SK-N-SH treated with all-trans-retinoic acid at 6 μM for 48 hours (cell line): ENCODE data around the gene MUC5B.

ENCODE experiments used
- ATAC-seq: fragments of 200-7000 bp; cut with Tn5 transposase; 3 replicates; pipeline ENCODE4 v1.9.1; 2020; ENCODE audit warnings: mild to moderate bottlenecking, moderate library complexity
- ARNTL ChIP-seq: fragments of 450-650 bp; formaldehyde crosslinking; IDR thresholded peaks from 2 replicates; pipeline ENCODE4 v1.5.0; 2020; ENCODE audit warnings: low read depth, mild to moderate bottlenecking, moderate library complexity, borderline replicate concordance
- BACH2 ChIP-seq: fragments of 250-450 bp; sonication (Bioruptor Pico); IDR thresholded peaks from 2 replicates; pipeline ENCODE4 v1.9.0; 2021; ENCODE audit warnings: mild to moderate bottlenecking, borderline replicate concordance
- CSDC2 ChIP-seq: fragments of 250-450 bp; sonication (Bioruptor Pico); IDR thresholded peaks from 2 replicates; pipeline ENCODE4 v1.5.0; 2020; ENCODE audit warnings: mild to moderate bottlenecking, moderate library complexity
- ESRRG ChIP-seq: fragments of 250-450 bp; sonication (Bioruptor Pico); IDR thresholded peaks from 2 replicates; pipeline ENCODE4 v1.6.1; 2021; ENCODE audit warnings: mild to moderate bottlenecking
- GLIS3 ChIP-seq: fragments of 250-450 bp; sonication (Bioruptor Pico); IDR thresholded peaks from 2 replicates; pipeline ENCODE4 v1.5.0; 2020; ENCODE audit warnings: mild to moderate bottlenecking, moderate library complexity
- ISL1 ChIP-seq: fragments of 250-450 bp; sonication (Bioruptor Pico); IDR thresholded peaks from 2 replicates; pipeline ENCODE4 v2.1.2; 2022; ENCODE audit warnings: mild to moderate bottlenecking, moderate library complexity
- RARB ChIP-seq: fragments of 250-450 bp; sonication (Bioruptor Pico); IDR thresholded peaks from 2 replicates; pipeline ENCODE4 v1.8.0; 2021; ENCODE audit warnings: mild to moderate bottlenecking, moderate library complexity
- SNAI2 ChIP-seq: fragments of 250-450 bp; sonication (Bioruptor Pico); IDR thresholded peaks from 2 replicates; pipeline ENCODE4 v1.5.0; 2020; ENCODE audit warnings: mild to moderate bottlenecking, moderate library complexity
- TCF4 ChIP-seq: fragments of 250-450 bp; sonication (Bioruptor Pico); IDR thresholded peaks from 2 replicates; pipeline ENCODE4 v1.8.0; 2021; ENCODE audit warnings: mild to moderate bottlenecking, moderate library complexity, borderline replicate concordance
- TOX ChIP-seq: fragments of 250-450 bp; sonication (Bioruptor Pico); IDR thresholded peaks from 2 replicates; pipeline ENCODE4 v1.8.0; 2021; ENCODE audit warnings: mild to moderate bottlenecking, moderate library complexity, borderline replicate concordance
- ZC3H10 ChIP-seq: fragments of 250-450 bp; sonication (Bioruptor Pico); IDR thresholded peaks from 2 replicates; pipeline ENCODE4 v1.5.1; 2021; ENCODE audit warnings: mild to moderate bottlenecking, moderate library complexity
- ZFP3 ChIP-seq: fragments of 250-450 bp; sonication (Bioruptor Pico); IDR thresholded peaks from 2 replicates; pipeline ENCODE4 v1.5.0; 2020; ENCODE audit warnings: mild to moderate bottlenecking, moderate library complexity
- ZFP30 ChIP-seq: fragments of 450-650 bp; formaldehyde crosslinking; IDR thresholded peaks from 2 replicates; pipeline ENCODE4 v1.5.0; 2022; ENCODE audit warnings: mild to moderate bottlenecking, moderate library complexity
- ZNF565 ChIP-seq: fragments of 450-650 bp; formaldehyde crosslinking; conservative IDR thresholded peaks from 2 replicates; pipeline ENCODE4 v1.5.0; 2020; ENCODE audit warnings: low read depth, mild to moderate bottlenecking, moderate library complexity
- ZNF70 ChIP-seq: fragments of 450-650 bp; formaldehyde crosslinking; IDR thresholded peaks from 2 replicates; pipeline ENCODE4 v1.5.0; 2020; ENCODE audit warnings: mild to moderate bottlenecking, moderate library complexity
- ZNF8 ChIP-seq: fragments of 450-650 bp; formaldehyde crosslinking; IDR thresholded peaks from 2 replicates; pipeline ENCODE4 v1.5.0; 2020; ENCODE audit warnings: mild to moderate bottlenecking, moderate library complexity
- TF ChIP-seq, protein P1 (sequence below): fragments of 250-450 bp; sonication (Bioruptor Pico); IDR thresholded peaks from 2 replicates; pipeline ENCODE4 v1.8.0; 2020; ENCODE audit warnings: mild to moderate bottlenecking, moderate library complexity, borderline replicate concordance
- TF ChIP-seq, protein P2 (sequence below): fragments of 250-450 bp; sonication (Bioruptor Pico); IDR thresholded peaks from 2 replicates; pipeline ENCODE4 v1.5.0; 2020; ENCODE audit warnings: mild to moderate bottlenecking, moderate library complexity
- TF ChIP-seq, protein P3 (sequence below): fragments of 250-450 bp; sonication (Bioruptor Pico); IDR thresholded peaks from 2 replicates; pipeline ENCODE4 v1.5.1; 2021; ENCODE audit warnings: mild to moderate bottlenecking, moderate library complexity
- TF ChIP-seq, protein P4 (sequence below): fragments of 250-450 bp; sonication (Bioruptor Pico); IDR thresholded peaks from 2 replicates; pipeline ENCODE4 v1.5.1; 2020; ENCODE audit warnings: low read depth, mild to moderate bottlenecking, moderate library complexity
- TF ChIP-seq, protein P5 (sequence below): fragments of 250-450 bp; sonication (Bioruptor Pico); IDR thresholded peaks from 2 replicates; pipeline ENCODE4 v1.8.0; 2021; ENCODE audit warnings: low read depth, mild to moderate bottlenecking, moderate library complexity, borderline replicate concordance

The MUC5B gene

DNA sequence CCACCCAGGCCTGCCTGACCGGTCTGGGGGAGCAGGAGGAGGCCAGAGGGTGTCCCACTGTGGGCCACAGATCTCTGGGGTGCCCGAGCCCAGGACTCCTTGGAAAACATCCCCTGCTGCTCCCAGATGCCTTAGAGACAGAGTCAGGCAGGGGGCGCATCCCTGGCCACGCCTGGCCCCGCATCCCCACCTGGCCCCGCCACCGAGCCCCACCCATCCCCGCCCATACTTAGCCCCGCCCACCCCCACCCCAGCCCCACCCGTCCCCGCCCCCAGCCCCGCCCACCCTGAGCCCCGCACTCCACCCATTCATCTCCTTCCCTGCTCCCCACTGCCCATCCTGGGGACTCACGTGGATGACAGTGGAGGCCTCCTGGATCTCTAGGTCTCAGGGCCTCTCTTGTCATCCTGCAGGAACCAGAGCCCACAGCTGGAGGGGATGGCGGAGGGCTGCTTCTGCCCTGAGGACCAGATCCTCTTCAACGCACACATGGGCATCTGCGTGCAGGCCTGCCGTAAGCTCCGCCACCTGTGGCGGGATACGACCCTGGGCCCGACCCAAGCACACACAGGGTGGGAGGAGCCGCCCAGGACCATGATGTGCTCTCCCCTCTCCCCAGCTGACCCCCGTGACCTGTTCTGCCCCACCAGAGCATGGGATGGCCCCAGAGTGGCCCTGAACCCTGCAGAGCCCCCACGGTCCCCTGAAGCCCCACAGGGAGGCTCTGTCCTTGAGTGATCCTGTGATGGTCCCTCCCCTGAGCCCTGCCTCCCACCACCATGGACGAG is 33.6 kb downstream of the MUC5B start:
- ATAC-seq = no peak
- TF ChIP-seq ZNF565 (CRISPR knock-in tag) = no peak
- TF ChIP-seq, protein P1, sequence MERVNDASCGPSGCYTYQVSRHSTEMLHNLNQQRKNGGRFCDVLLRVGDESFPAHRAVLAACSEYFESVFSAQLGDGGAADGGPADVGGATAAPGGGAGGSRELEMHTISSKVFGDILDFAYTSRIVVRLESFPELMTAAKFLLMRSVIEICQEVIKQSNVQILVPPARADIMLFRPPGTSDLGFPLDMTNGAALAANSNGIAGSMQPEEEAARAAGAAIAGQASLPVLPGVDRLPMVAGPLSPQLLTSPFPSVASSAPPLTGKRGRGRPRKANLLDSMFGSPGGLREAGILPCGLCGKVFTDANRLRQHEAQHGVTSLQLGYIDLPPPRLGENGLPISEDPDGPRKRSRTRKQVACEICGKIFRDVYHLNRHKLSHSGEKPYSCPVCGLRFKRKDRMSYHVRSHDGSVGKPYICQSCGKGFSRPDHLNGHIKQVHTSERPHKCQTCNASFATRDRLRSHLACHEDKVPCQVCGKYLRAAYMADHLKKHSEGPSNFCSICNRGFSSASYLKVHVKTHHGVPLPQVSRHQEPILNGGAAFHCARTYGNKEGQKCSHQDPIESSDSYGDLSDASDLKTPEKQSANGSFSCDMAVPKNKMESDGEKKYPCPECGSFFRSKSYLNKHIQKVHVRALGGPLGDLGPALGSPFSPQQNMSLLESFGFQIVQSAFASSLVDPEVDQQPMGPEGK (CRISPR knock-in tag) = no peak

DNA sequence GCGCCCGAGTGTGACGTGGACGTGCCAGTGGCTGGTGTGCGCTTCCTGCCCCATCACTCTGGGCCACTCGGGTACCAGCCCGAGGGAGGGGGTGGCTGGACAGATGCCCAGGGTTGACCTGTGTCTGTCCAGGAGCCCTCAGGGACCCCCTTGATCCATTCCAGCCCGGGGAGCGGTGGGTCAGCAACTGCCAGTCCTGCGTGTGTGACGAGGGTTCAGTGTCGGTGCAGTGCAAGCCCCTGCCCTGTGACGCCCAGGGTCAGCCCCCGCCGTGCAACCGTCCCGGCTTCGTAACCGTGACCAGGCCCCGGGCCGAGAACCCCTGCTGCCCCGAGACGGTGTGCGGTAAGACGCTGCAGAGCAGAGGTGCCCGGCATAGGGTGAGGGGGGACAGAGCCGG is 34.5 kb downstream of the MUC5B start:
- no peak for ATAC-seq

DNA sequence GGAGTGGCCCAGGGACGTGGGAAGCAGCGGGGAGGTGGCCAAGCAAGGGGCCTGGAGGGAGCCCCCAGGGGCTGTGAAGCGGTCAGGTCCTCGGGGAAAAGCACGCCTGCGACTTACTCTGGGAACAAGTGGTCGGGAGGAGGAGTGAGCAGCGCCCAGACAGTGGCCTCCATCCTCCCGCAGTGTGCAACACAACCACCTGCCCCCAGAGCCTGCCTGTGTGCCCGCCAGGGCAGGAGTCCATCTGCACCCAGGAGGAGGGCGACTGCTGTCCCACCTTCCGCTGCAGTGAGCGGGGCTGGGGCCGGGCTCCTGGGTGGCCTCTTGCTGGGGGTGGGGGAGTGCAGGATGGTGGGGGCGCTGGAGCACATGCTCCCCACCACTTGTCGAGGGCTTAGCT is 35.0 kb downstream of the MUC5B start:
- no peak for ATAC-seq
- TF ChIP-seq GLIS3 (CRISPR knock-in tag) = no peak
- TF ChIP-seq, protein P2, sequence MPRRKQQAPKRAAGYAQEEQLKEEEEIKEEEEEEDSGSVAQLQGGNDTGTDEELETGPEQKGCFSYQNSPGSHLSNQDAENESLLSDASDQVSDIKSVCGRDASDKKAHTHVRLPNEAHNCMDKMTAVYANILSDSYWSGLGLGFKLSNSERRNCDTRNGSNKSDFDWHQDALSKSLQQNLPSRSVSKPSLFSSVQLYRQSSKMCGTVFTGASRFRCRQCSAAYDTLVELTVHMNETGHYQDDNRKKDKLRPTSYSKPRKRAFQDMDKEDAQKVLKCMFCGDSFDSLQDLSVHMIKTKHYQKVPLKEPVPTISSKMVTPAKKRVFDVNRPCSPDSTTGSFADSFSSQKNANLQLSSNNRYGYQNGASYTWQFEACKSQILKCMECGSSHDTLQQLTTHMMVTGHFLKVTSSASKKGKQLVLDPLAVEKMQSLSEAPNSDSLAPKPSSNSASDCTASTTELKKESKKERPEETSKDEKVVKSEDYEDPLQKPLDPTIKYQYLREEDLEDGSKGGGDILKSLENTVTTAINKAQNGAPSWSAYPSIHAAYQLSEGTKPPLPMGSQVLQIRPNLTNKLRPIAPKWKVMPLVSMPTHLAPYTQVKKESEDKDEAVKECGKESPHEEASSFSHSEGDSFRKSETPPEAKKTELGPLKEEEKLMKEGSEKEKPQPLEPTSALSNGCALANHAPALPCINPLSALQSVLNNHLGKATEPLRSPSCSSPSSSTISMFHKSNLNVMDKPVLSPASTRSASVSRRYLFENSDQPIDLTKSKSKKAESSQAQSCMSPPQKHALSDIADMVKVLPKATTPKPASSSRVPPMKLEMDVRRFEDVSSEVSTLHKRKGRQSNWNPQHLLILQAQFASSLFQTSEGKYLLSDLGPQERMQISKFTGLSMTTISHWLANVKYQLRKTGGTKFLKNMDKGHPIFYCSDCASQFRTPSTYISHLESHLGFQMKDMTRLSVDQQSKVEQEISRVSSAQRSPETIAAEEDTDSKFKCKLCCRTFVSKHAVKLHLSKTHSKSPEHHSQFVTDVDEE (CRISPR knock-in tag) = no peak
- no peak for TF ChIP-seq ZNF8
- TF ChIP-seq ZFP30 (CRISPR knock-in tag) = no peak
- TF ChIP-seq ESRRG (CRISPR knock-in tag) = no peak
- TF ChIP-seq TCF4 (CRISPR knock-in tag) = no peak
- TF ChIP-seq, protein P1 (CRISPR knock-in tag) = no peak
- no peak for TF ChIP-seq CSDC2 (CRISPR knock-in tag)
- no peak for TF ChIP-seq ZNF565 (CRISPR knock-in tag)
- TF ChIP-seq SNAI2 = no peak
- TF ChIP-seq ISL1 = no peak
- TF ChIP-seq RARB (CRISPR knock-in tag) = no peak

More for the DNA sequence above, 34.5 kb downstream of the MUC5B start:
- no peak for TF ChIP-seq ZC3H10
- TF ChIP-seq, protein P3, sequence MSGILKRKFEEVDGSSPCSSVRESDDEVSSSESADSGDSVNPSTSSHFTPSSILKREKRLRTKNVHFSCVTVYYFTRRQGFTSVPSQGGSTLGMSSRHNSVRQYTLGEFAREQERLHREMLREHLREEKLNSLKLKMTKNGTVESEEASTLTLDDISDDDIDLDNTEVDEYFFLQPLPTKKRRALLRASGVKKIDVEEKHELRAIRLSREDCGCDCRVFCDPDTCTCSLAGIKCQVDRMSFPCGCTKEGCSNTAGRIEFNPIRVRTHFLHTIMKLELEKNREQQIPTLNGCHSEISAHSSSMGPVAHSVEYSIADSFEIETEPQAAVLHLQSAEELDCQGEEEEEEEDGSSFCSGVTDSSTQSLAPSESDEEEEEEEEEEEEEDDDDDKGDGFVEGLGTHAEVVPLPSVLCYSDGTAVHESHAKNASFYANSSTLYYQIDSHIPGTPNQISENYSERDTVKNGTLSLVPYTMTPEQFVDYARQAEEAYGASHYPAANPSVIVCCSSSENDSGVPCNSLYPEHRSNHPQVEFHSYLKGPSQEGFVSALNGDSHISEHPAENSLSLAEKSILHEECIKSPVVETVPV (CRISPR knock-in tag) = no peak
- TF ChIP-seq, protein P4, sequence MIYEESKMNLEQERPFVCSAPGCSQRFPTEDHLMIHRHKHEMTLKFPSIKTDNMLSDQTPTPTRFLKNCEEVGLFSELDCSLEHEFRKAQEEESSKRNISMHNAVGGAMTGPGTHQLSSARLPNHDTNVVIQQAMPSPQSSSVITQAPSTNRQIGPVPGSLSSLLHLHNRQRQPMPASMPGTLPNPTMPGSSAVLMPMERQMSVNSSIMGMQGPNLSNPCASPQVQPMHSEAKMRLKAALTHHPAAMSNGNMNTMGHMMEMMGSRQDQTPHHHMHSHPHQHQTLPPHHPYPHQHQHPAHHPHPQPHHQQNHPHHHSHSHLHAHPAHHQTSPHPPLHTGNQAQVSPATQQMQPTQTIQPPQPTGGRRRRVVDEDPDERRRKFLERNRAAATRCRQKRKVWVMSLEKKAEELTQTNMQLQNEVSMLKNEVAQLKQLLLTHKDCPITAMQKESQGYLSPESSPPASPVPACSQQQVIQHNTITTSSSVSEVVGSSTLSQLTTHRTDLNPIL (CRISPR knock-in tag) = no peak
- TF ChIP-seq, protein P5, sequence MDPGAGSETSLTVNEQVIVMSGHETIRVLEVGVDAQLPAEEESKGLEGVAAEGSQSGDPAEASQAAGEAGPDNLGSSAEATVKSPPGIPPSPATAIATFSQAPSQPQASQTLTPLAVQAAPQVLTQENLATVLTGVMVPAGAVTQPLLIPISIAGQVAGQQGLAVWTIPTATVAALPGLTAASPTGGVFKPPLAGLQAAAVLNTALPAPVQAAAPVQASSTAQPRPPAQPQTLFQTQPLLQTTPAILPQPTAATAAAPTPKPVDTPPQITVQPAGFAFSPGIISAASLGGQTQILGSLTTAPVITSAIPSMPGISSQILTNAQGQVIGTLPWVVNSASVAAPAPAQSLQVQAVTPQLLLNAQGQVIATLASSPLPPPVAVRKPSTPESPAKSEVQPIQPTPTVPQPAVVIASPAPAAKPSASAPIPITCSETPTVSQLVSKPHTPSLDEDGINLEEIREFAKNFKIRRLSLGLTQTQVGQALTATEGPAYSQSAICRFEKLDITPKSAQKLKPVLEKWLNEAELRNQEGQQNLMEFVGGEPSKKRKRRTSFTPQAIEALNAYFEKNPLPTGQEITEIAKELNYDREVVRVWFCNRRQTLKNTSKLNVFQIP (CRISPR knock-in tag) = no peak
- TF ChIP-seq ARNTL (CRISPR knock-in tag) = no peak
- no peak for TF ChIP-seq ZFP3
- TF ChIP-seq, protein P1 (CRISPR knock-in tag) = no peak
- TF ChIP-seq SNAI2 = no peak
- no peak for TF ChIP-seq ZNF8
- no peak for TF ChIP-seq TCF4 (CRISPR knock-in tag)
- no peak for TF ChIP-seq ZNF565 (CRISPR knock-in tag)
- TF ChIP-seq RARB (CRISPR knock-in tag) = no peak
- no peak for TF ChIP-seq CSDC2 (CRISPR knock-in tag)
- no peak for TF ChIP-seq ZNF70
- TF ChIP-seq TOX (CRISPR knock-in tag) = no peak
- TF ChIP-seq BACH2 = no peak
- TF ChIP-seq, all 23 proteins: peak for 0
